ENCODE measurements around the gene CDC25A. TPM values are rescaled to one million over a fixed set of nuclear protein-coding genes. Genes with fewer than 3 reads are reported as not detected.

CDC25A gene
- total RNA-seq, 3 donors from 2014 or later (not counting 1 experiment from before 2014, with no cell fraction given): 0.56 to 1.3 (median 0.72) TPM

DNA sequence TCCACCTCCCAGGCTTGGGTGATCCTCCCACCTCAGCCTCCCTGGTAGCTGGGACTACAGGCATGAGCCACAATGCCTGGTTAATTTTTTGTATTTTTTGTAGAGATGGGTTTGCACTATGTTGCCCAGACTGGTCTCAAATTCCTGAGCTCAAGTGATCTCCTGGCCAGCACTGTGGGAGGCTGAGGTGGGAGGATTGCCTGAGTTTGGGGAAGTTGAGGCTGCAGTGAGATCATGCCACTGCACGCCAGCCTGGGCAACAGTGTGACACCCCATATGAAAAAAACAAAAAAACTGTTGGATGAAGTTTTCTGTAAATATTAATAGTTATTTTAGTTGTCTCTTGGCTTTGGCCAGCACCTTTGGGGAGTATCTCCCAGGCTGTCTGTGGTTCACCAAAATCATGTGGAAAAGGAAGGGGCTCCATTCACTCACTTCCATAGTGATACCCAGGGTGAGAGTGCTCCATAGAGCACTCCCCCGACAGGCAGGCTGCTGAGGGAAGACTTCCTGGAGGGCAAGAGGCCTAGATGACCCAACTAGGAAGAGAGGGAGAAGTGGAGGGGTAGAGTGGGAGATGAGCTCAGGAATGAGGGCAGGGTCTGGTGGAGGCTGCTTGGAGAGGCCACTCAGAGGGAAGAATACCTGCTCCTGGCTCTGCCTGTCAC is 47.1 kb downstream of the CDC25A start:
- Mint-ChIP-seq H3K9me3 (no peaks in the 10 kb centered on the region), H3K27me3 (ENCODE audit: low read depth in 2 of 2) (no peaks in the 10 kb centered on the region), H3K36me3 (no peaks in the 10 kb centered on the region), H3K27ac (no peak overlapping the region), H3K4me3 (no peak overlapping the region), H3K4me1 (peaks cover 0 to 5% of the 10 kb centered on the region in 2 donors)
- 89% methylated on average over 2 of the region's 2 CpGs for WGBS (ENCODE audit: insufficient coverage)
- no peak for DNase-seq
- intact Hi-C loops (cut with micrococcal nuclease): no loop called here
- Histone ChIP-seq H3K27me3 (ENCODE audit: control insufficient read depth, insufficient read depth, low read length) (no peaks in the 10 kb centered on the region), H3K27ac (ENCODE audit: low read length) (no peak overlapping the region), H3K4me1 (ENCODE audit: control insufficient read depth, insufficient read depth, low read length) (no peaks in the 10 kb centered on the region), H3K4me3 (ENCODE audit: low read length) (no peak overlapping the region), H3K36me3 (ENCODE audit: control insufficient read depth, insufficient read depth, low read length) (no peaks in the 10 kb centered on the region), H3K9me3 (ENCODE audit: control insufficient read depth, insufficient read depth, low read length) (no peaks in the 10 kb centered on the region)
- peak in 1 of 3 donors; percentile 7 for ATAC-seq
- TF ChIP-seq, protein P1, sequence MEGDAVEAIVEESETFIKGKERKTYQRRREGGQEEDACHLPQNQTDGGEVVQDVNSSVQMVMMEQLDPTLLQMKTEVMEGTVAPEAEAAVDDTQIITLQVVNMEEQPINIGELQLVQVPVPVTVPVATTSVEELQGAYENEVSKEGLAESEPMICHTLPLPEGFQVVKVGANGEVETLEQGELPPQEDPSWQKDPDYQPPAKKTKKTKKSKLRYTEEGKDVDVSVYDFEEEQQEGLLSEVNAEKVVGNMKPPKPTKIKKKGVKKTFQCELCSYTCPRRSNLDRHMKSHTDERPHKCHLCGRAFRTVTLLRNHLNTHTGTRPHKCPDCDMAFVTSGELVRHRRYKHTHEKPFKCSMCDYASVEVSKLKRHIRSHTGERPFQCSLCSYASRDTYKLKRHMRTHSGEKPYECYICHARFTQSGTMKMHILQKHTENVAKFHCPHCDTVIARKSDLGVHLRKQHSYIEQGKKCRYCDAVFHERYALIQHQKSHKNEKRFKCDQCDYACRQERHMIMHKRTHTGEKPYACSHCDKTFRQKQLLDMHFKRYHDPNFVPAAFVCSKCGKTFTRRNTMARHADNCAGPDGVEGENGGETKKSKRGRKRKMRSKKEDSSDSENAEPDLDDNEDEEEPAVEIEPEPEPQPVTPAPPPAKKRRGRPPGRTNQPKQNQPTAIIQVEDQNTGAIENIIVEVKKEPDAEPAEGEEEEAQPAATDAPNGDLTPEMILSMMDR (IDR thresholded peaks at IDR 0.05): no peak

DNA sequence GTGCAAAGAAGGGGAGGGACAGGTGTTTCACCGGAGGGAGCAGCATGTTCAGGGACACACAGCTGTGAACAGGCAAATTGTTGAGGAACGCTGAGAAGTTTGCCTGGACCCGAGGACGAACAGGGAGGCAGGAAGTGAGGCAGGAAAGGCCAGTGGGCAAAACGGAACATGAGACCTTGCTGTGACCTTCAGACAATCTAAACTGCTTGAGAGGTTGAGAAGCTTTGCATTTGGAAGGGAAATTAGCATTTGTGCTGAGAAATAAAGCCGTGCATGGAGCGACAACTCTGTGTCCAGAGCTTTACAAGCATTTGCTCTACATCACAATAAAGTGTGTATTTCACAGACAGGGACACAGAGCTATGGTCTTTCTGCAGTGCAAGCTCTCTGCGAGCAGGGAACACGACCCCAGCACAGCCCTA is 47.9 kb downstream of the CDC25A start:
- H3K27me3 Mint-ChIP-seq (ENCODE audit: low read depth in 2 of 2): no peaks in the 10 kb centered on the region
- Histone ChIP-seq H3K27me3 (ENCODE audit: control insufficient read depth, insufficient read depth, low read length) (no peaks in the 10 kb centered on the region), H3K9me3 (ENCODE audit: control insufficient read depth, insufficient read depth, low read length) (no peaks in the 10 kb centered on the region), H3K4me1 (ENCODE audit: control insufficient read depth, insufficient read depth, low read length) (no peaks in the 10 kb centered on the region), H3K4me3 (ENCODE audit: low read length) (no peak overlapping the region), H3K27ac (ENCODE audit: low read length) (no peak overlapping the region), H3K36me3 (ENCODE audit: control insufficient read depth, insufficient read depth, low read length) (no peaks in the 10 kb centered on the region)
- H3K36me3 Mint-ChIP-seq: no peaks in the 10 kb centered on the region
- ATAC-seq: no peak
- no peak overlapping the region for H3K27ac Mint-ChIP-seq
- no peak for DNase-seq
- no peak overlapping the region for H3K4me3 Mint-ChIP-seq
- 43% methylated on average over 7 of the region's 9 CpGs for WGBS (ENCODE audit: insufficient coverage)
- intact Hi-C loops (cut with micrococcal nuclease): no loop called here
- peaks cover 0 to 5% of the 10 kb centered on the region in 2 donors for H3K4me1 Mint-ChIP-seq
- TF ChIP-seq, protein P1 (IDR thresholded peaks at IDR 0.05): no peak
- no peaks in the 10 kb centered on the region for H3K9me3 Mint-ChIP-seq

DNA sequence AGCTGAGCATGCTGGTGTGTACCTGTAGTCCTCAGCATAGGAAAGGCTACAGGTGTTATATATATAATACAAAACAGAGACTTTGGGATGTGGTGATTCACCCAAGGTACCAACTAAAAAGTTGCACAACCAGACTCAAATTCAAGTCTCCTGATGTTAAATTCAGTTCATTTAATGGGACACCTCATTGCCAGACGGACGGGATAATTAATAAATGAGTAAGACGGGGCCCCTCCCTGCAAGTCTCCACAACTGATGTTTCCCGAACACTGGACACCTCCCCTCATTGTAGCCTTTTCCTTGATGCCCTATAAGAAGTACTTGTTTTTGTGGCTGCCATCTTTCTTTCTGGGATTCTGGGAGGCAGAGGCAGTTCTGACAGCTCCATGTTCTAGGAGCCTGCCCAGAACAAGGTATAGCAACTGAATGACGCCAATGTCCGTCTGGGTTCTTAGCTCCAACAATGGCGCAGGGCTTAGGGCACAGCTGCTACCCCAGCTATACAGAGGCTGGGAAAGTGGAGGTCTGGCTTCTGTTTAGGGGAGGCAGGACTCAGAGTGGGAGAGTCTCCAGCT is 50.7 kb downstream of the CDC25A start:
- intact Hi-C loops (cut with micrococcal nuclease): no loop called here
- H3K4me3 Mint-ChIP-seq: no peak overlapping the region
- 87% methylated on average over 7 of the region's 7 CpGs for WGBS (ENCODE audit: insufficient coverage)
- no peaks in the 10 kb centered on the region for H3K27me3 Mint-ChIP-seq (ENCODE audit: low read depth in 2 of 2)
- Histone ChIP-seq H3K36me3 (ENCODE audit: control insufficient read depth, insufficient read depth, low read length) (no peaks in the 10 kb centered on the region), H3K4me1 (ENCODE audit: control insufficient read depth, insufficient read depth, low read length) (no peaks in the 10 kb centered on the region), H3K4me3 (ENCODE audit: low read length) (no peak overlapping the region), H3K27ac (ENCODE audit: low read length) (no peak overlapping the region), H3K27me3 (ENCODE audit: control insufficient read depth, insufficient read depth, low read length) (no peaks in the 10 kb centered on the region), H3K9me3 (ENCODE audit: control insufficient read depth, insufficient read depth, low read length) (no peaks in the 10 kb centered on the region)
- peaks cover 0 to 5% of the 10 kb centered on the region in 2 donors for H3K4me1 Mint-ChIP-seq
- ATAC-seq (no peak), DNase-seq (no peak)
- H3K27ac Mint-ChIP-seq: no peak overlapping the region
- TF ChIP-seq, protein P1 (IDR thresholded peaks at IDR 0.05): no peak
- H3K36me3 Mint-ChIP-seq: no peaks in the 10 kb centered on the region
- no peaks in the 10 kb centered on the region for H3K9me3 Mint-ChIP-seq

All from natural killer cell (primary cell).